ENCODE results near the gene NKIRAS2. TPM values are rescaled to one million over a fixed set of nuclear protein-coding genes. Genes with fewer than 3 reads are reported as not detected.

NKIRAS2 gene
- total RNA-seq, 2 experiments from 2014 or later: 23.3 to 25.5 TPM

- H3K9me3 Mint-ChIP-seq: no peaks in the 10 kb centered on the region
- ChIA-PET POLR2A (no interaction called here), CTCF (interaction anchor here (0.9 to 1.6 kb wide), 4 partner anchors 13 to 90 kb away, joined by 3 to 5 read pairs (median 4); partner anchors contain the start of gene CNP)
- H3K4me3 Mint-ChIP-seq: no peak overlapping the region
- peak overlapping the region; percentile 71 for H3K27ac Mint-ChIP-seq
- no peaks in the 10 kb centered on the region for H3K27me3 Mint-ChIP-seq
- H3K36me3 Mint-ChIP-seq (ENCODE audit: low read depth): peaks cover 67% of the 10 kb centered on the region
- peaks cover 1% of the 10 kb centered on the region for H3K4me1 Mint-ChIP-seq
- no peak for DNase-seq
Observed at GRCh38 chr17:41982026-41982760, 37.7 kb upstream of the NKIRAS2 start.

DNA sequence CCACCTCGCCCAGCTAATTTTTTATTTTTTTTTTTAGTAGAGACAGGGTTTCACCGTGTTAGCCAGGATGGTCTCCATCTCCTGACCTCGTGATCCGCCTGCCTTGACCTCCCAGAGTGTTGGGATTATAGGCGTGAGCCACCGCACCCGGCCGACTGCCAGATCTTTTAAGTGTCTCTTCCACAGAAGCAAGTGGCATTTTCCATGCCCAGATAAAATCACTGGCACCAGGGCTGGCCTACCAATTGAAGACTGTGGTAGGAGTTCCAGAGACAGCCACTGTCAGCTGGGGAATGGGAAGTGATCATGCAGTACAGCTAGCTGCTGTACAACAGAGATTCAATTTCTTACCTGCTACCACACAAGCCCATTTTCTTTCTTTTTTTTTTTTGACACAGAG, 35.4 kb upstream of the NKIRAS2 start:
- DNase-seq: no peak
- ChIA-PET POLR2A (no interaction called here), CTCF (interaction anchor here (0.6 to 1.5 kb wide), 5 partner anchors 9 to 20 kb away, joined by 3 to 4 read pairs (median 3); no protein-coding TSS in a partner anchor)
- Mint-ChIP-seq H3K4me3 (no peak overlapping the region), H3K9me3 (no peaks in the 10 kb centered on the region), H3K27me3 (no peaks in the 10 kb centered on the region), H3K36me3 (ENCODE audit: low read depth) (peaks cover 67% of the 10 kb centered on the region), H3K4me1 (no peaks in the 10 kb centered on the region), H3K27ac (peak overlapping the region; percentile 25)

GRCh38 chr17:41985919-41986318, 34.0 kb upstream of the NKIRAS2 start:
- H3K4me1 Mint-ChIP-seq: no peaks in the 10 kb centered on the region
- no peaks in the 10 kb centered on the region for H3K27me3 Mint-ChIP-seq
- CTCF ChIA-PET: no interaction called here
- H3K4me3 Mint-ChIP-seq: no peak overlapping the region
- H3K9me3 Mint-ChIP-seq: no peaks in the 10 kb centered on the region
- peaks cover 65% of the 10 kb centered on the region for H3K36me3 Mint-ChIP-seq (ENCODE audit: low read depth)
- no peak overlapping the region for H3K27ac Mint-ChIP-seq
- no peak for DNase-seq
- POLR2A ChIA-PET: no interaction called here

- no peaks in the 10 kb centered on the region for H3K27me3 Mint-ChIP-seq
- CTCF ChIA-PET: interaction anchor here (1.1 kb wide), 1 partner anchor 15 kb away, joined by 3 read pairs; no protein-coding TSS in a partner anchor
- DNase-seq: no peak
- no peak overlapping the region for H3K4me3 Mint-ChIP-seq
- H3K4me1 Mint-ChIP-seq: no peaks in the 10 kb centered on the region
- POLR2A ChIA-PET: interaction anchor here (0.6 kb wide), 1 partner anchor 20 kb away, joined by 7 read pairs; no protein-coding TSS in a partner anchor
- H3K9me3 Mint-ChIP-seq: no peaks in the 10 kb centered on the region
- peaks cover 64% of the 10 kb centered on the region for H3K36me3 Mint-ChIP-seq (ENCODE audit: low read depth)
- no peak overlapping the region for H3K27ac Mint-ChIP-seq
Observed at GRCh38 chr17:41986634-41987033, 33.3 kb upstream of the NKIRAS2 start.

GRCh38 chr17:41987642-41988041, 32.2 kb upstream of the NKIRAS2 start:
- ChIA-PET POLR2A (interaction anchor here (0.6 kb wide), 1 partner anchor 286 kb away, joined by 5 read pairs; no protein-coding TSS in a partner anchor), CTCF (interaction anchor here (0.6 to 1.2 kb wide), 5 partner anchors 9 to 46 kb away, joined by 3 read pairs; no protein-coding TSS in a partner anchor)
- Mint-ChIP-seq H3K27me3 (no peaks in the 10 kb centered on the region), H3K4me3 (no peak overlapping the region), H3K4me1 (no peaks in the 10 kb centered on the region), H3K9me3 (no peaks in the 10 kb centered on the region), H3K36me3 (ENCODE audit: low read depth) (peaks cover 57% of the 10 kb centered on the region), H3K27ac (peak overlapping the region; percentile 9)
- no peak for DNase-seq

DNA sequence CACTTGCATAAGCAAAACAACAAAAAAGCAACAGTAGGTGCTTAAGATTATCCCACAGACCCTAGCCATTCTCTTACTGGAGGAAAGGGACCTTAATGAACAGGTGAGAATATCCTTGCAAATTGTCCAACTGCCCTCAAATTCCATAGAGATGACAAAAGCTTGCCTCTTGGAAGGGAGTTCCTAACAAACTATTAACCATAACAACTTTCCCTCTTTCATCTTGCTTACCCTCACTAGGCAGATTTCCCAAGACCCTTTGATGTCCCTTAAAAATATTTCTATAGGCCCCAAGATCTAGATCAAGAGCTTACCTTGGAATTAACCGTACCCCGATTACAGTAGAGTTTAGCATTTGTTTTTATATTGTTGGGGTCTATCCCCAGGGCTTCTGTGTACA, 31.5 kb upstream of the NKIRAS2 start:
- H3K9me3 Mint-ChIP-seq: no peaks in the 10 kb centered on the region
- H3K4me3 Mint-ChIP-seq: no peak overlapping the region
- no peak overlapping the region for H3K27ac Mint-ChIP-seq
- H3K36me3 Mint-ChIP-seq (ENCODE audit: low read depth): peaks cover 61% of the 10 kb centered on the region
- no peaks in the 10 kb centered on the region for H3K27me3 Mint-ChIP-seq
- H3K4me1 Mint-ChIP-seq: no peaks in the 10 kb centered on the region
- POLR2A ChIA-PET: interaction anchor here (0.6 kb wide), 1 partner anchor 286 kb away, joined by 5 read pairs; no protein-coding TSS in a partner anchor
- DNase-seq: no peak
- CTCF ChIA-PET: interaction anchor here (1.1 to 1.6 kb wide), 3 partner anchors 9 to 30 kb away, joined by 3 read pairs; no protein-coding TSS in a partner anchor

- Mint-ChIP-seq H3K9me3 (no peaks in the 10 kb centered on the region), H3K36me3 (ENCODE audit: low read depth) (peaks cover 61% of the 10 kb centered on the region), H3K27ac (no peak overlapping the region), H3K4me3 (no peak overlapping the region), H3K4me1 (no peaks in the 10 kb centered on the region), H3K27me3 (no peaks in the 10 kb centered on the region)
- CTCF ChIA-PET: interaction anchor here (1.6 kb wide), 1 partner anchor 9 kb away, joined by 3 read pairs; no protein-coding TSS in a partner anchor
- POLR2A ChIA-PET: no interaction called here
- DNase-seq: no peak
Observed at GRCh38 chr17:41989702-41990419, 30.0 kb upstream of the NKIRAS2 start.

DNA sequence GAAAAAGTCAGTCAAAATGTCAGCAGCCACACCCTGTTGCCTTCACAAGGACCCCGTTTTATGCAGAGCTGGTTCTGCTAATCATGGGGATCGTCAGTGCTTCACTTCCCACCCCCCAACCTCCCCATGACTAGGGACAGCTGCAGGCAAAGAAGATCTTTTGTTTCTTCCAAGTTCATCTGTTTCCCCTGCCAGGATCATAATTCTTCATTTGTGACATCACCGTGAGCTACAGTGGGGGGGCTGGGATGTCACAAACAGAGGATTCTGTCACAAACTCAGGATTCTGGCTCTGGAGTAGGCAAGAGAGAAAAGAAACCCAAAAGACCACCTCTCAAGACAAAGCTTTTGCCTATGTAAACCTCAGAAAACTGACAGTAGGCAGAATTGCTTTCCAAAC, 27.3 kb upstream of the NKIRAS2 start:
- Mint-ChIP-seq H3K4me1 (no peaks in the 10 kb centered on the region), H3K27me3 (no peaks in the 10 kb centered on the region), H3K9me3 (no peaks in the 10 kb centered on the region), H3K27ac (no peak overlapping the region), H3K36me3 (ENCODE audit: low read depth) (peaks cover 57% of the 10 kb centered on the region), H3K4me3 (no peak overlapping the region)
- ChIA-PET POLR2A (interaction anchor here (0.6 kb wide), 1 partner anchor 12 kb away, joined by 3 read pairs; no protein-coding TSS in a partner anchor), CTCF (interaction anchor here (0.6 kb wide), 1 partner anchor 235 kb away, joined by 3 read pairs; no protein-coding TSS in a partner anchor)
- no peak for DNase-seq

- Mint-ChIP-seq H3K9me3 (no peaks in the 10 kb centered on the region), H3K36me3 (ENCODE audit: low read depth) (peaks cover 41% of the 10 kb centered on the region), H3K27ac (no peak overlapping the region), H3K4me1 (peaks cover 4% of the 10 kb centered on the region), H3K27me3 (no peaks in the 10 kb centered on the region), H3K4me3 (no peak overlapping the region)
- POLR2A ChIA-PET: no interaction called here
- CTCF ChIA-PET: interaction anchor here (0.8 kb wide), 1 partner anchor 9 kb away, joined by 3 read pairs; no protein-coding TSS in a partner anchor
- no peak for DNase-seq
Observed at GRCh38 chr17:41996855-41997164, 23.1 kb upstream of the NKIRAS2 start.

- ChIA-PET CTCF (interaction anchor here (0.6 to 1.5 kb wide), 4 partner anchors 10 to 35 kb away, joined by 3 to 4 read pairs (median 4); partner anchors contain the start of gene DNAJC7), POLR2A (no interaction called here)
- Mint-ChIP-seq H3K9me3 (no peaks in the 10 kb centered on the region), H3K36me3 (ENCODE audit: low read depth) (peaks cover 41% of the 10 kb centered on the region), H3K4me3 (no peak overlapping the region), H3K27ac (no peak overlapping the region), H3K4me1 (peaks cover 14% of the 10 kb centered on the region), H3K27me3 (no peaks in the 10 kb centered on the region)
- no peak for DNase-seq
Observed at GRCh38 chr17:41998497-41998896, 21.4 kb upstream of the NKIRAS2 start.

- POLR2A ChIA-PET: no interaction called here
- CTCF ChIA-PET: interaction anchor here (1.0 kb wide), 1 partner anchor 17 kb away, joined by 3 read pairs; the partner anchor contains the start of gene DNAJC7
- Mint-ChIP-seq H3K36me3 (ENCODE audit: low read depth) (peaks cover 35% of the 10 kb centered on the region), H3K27ac (no peak overlapping the region), H3K27me3 (no peaks in the 10 kb centered on the region), H3K9me3 (no peaks in the 10 kb centered on the region), H3K4me3 (no peak overlapping the region), H3K4me1 (peaks cover 28% of the 10 kb centered on the region)
- no peak for DNase-seq
Observed at GRCh38 chr17:42000413-42001133, 19.3 kb upstream of the NKIRAS2 start.

DNA sequence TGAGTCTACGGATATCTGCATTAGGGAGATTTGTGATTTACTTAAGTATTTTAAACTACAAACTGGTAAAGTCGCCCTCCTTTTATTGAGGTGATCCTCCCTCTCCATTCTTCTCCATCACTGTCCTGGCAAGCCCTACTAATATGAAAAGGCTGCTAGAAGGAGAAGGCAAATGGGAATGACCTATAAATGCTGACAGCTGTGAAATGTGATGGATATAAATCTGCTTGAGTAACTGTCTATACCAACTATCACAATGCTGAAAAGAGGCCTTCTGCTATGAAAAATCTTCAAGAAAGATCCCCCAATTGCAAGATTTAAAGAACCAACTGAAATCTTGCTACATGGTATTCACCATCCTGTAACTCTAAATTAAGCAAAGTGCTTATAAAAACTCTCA, 18.2 kb upstream of the NKIRAS2 start:
- DNase-seq: no peak
- no peaks in the 10 kb centered on the region for H3K9me3 Mint-ChIP-seq
- H3K36me3 Mint-ChIP-seq (ENCODE audit: low read depth): peaks cover 27% of the 10 kb centered on the region
- H3K27me3 Mint-ChIP-seq: no peaks in the 10 kb centered on the region
- POLR2A ChIA-PET: no interaction called here
- H3K4me3 Mint-ChIP-seq: no peak overlapping the region
- CTCF ChIA-PET: interaction anchor here (9.2 kb wide), 1 partner anchor 16 kb away, joined by 62 read pairs; the partner anchor contains the start of genes DNAJC7 and NKIRAS2
- no peak overlapping the region for H3K27ac Mint-ChIP-seq
- H3K4me1 Mint-ChIP-seq: peaks cover 28% of the 10 kb centered on the region
